ENCODE measurements around the gene SOS2.

Gene SOS2

DNA sequence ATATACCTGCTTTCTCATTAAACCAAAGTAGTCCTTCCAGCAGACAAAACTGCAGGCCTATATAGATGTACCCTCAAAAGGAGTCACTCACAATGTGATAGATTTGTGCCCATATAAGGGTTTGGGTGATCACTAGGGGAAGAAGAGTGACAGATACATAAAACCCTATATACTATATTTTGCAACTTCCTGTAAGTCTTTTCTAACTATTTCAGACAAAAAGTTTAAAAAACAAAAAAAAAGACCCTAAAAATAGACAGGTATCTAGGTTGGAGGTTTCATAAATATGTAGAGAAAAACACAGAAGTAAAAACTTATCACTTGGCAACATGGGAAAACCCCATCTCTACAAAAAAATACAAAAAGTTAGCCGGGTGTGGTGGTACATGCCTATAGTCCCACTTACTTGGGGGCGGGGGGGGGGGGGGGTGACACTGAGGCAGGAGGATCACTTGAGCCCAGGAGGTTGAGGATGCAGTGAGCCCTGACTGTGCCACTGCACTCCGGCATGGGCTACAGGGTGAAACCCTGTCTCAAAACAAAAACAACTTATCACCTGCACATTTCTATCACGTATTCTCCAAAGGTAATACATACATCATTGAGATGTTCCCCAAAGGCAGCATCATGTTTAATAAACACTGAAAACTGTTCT is 117.9 kb downstream of the SOS2 start:
- DNase-seq, result no peak

GRCh38 chr14:50110323-50111037 is 120.9 kb downstream of the SOS2 start:
- DNase-seq, result no peak

GRCh38 chr14:50109342-50109741 is 122.0 kb downstream of the SOS2 start:
- no peak for DNase-seq

DNA sequence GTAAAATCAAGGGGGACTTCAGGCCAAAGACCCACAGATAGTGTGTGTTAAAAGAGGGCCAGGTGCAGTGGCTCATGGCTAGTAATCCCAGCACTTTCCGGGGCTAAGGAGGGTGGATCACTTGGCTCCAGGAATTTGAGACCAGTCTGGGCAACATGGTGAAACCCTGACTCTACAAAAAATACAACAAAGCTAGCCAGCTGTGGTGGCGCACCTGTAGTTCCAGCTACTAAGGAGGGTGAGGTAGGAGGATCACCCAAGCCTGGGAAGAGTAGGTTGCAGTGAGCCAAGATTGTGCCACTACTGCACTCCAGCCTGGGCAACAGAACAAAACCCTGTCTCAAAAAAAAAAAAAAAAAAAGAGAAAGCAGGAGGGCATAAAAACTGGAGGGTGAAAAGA is 123.5 kb downstream of the SOS2 start:
- DNase-seq, result no peak

DNA sequence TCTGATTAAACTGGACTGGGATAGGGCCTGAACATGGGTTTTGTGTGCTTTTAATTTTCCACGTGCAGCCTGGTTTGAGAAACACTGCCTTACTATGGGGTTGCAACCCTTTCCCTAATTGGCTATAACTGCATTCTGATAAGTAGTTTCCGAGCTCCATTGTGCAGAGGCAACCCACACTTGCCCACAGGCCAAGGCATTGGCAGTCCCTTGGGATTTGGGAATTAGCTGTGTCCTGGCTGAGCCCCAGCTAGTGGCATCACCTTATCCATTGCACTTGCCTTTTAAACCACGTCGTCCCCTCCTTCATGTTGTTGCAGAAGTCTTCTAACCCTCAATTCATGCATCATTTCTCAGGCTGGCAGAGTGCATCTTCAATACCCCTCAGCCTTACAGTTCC is 125.2 kb downstream of the SOS2 start:
- DNase-seq, result no peak

DNA sequence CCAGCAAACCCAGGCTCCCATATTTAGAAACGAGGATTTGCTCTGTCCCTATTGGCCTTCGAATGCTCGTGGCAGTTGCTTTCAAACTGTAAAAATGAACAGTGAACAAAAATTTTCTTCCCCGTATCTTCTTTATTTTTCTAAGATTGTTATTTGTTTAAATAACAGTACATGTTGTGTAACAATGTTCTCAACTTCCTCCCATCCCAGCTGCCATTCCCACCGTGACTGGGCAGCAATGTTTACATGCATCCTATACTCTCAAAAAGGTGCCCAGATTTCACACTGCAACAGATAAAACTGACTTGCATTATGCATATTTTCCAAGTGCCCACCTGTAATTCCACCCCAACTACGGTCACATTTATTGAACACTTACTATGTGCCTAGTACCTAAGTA is 127.8 kb downstream of the SOS2 start:
- no peak for DNase-seq

- no peak for DNase-seq
Observed at GRCh38 chr14:50101417-50101816, 130.0 kb downstream of the SOS2 start.

- DNase-seq, result no peak
Observed at GRCh38 chr14:50100805-50101204, 130.6 kb downstream of the SOS2 start.

- DNase-seq, result no peak
Observed at GRCh38 chr14:50099335-50099734, 132.0 kb downstream of the SOS2 start.

GRCh38 chr14:50095895-50096294 is 135.5 kb downstream of the SOS2 start:
- no peak for DNase-seq

DNA sequence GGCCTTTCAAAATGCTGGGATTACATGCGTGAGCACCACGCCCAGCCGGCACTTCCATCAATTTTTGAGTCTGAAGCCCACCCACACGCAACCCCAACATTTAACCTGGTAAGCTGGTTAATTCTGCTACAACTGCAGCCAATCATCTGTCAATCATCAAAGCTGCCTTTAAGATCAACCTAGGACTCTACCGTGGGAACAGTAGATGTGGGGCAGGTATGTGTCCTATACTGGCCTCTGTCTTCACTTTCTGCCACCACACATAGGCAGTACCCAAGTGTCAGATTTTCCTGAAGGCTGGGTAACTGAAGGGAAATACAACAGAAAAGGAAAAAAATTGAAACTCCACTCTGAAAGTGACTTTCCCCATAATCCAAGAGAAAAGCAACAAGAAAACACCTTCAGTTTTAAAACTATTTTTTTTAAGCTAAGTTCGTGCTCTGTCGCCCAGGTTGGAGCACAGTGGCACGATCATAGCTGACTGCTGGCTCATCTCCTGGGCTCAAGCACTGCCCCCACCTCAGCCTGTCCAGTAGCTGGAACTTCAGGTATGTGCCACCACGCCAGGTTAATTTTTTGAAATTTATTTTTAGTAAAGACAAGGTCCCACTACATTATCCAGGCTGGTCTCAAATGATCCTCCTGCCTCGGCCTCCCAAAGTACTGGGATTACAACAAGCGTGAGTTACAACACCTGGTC is 137.2 kb downstream of the SOS2 start:
- DNase-seq, result no peak

DNA sequence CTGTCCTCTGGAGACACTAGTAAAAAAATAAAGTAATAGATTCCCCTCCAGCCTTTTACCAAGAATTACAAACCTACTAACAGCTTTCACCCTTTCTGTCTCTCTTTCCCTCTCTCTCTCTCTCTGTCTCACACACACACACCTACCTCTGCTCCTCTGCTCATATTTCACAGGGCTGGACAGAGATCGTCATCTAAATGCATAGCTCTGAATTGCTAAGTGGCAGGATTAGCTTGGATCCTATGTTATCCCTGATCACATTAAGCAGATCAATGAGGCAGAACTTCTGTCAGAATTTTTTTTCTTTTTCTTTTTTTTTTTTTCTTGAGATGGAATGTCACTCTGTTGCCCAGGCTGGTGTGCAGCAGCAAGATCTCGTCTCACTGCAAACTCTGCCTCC is 137.9 kb downstream of the SOS2 start:
- DNase-seq, result no peak

GRCh38 chr14:50092006-50092555 is 139.3 kb downstream of the SOS2 start:
- no peak for DNase-seq

- no peak for DNase-seq
Observed at GRCh38 chr14:50091240-50091913, 140.0 kb downstream of the SOS2 start.

- no peak for DNase-seq
Observed at GRCh38 chr14:50089208-50089607, 142.2 kb downstream of the SOS2 start.

- DNase-seq, result no peak
Observed at GRCh38 chr14:50088731-50089130, 142.6 kb downstream of the SOS2 start.

- DNase-seq, result no peak
Observed at GRCh38 chr14:50088117-50088515, 143.3 kb downstream of the SOS2 start.

GRCh38 chr14:50087341-50088116 is 143.8 kb downstream of the SOS2 start:
- DNase-seq, result no peak

DNA sequence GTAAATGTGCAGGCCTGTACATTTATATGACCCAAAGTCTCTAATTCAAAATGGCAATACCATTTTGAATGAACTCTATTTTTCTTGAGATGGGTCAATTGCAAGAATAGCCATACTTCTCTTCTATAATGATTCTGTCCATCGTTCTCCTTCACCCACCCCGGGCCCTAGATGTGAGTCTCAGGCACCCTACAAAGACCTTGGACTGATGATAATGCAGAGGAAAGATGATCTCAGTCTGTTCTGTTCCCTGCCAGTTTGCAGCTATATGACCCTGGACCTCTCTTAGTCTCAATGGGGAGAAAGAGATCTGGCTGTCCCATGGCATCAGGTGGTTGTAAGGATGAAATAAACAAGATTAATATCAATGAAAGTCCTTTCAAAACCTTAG is 145.1 kb downstream of the SOS2 start:
- no peak for DNase-seq

DNA sequence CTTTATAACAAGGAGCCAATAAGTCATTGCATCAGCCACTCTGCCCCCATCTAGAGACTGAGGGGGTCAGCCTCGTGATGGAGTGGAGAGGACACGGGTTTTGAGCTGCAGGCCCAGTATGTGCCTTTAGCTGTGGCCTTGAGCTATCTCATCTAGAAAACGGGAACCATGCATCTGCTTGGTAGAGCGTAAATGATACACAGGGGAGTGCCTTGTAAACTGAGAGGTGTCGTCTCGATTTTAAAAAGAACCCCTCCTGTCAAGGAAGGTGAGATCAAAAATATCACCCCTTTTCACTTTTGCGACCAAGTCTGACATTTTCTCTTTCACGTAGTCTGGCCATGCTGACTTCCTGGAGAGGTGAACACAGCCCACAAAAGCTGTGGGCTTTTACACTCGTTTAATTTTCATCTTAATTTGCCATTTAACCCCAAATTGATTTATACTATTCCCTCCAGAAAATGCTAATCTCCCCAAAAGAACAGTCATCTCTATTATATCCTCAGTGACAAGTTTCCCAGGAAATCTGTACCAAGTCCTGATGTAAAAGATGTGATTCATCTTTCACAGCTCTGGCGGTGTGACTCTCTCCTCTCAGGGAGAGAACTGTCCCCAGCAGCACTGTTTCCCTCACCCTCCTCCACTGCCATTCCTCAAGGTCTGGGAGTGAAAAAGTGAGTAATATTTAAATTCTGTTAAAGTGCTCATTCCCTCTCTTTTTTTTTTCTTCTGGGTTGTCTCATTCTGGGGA is 145.6 kb downstream of the SOS2 start:
- no peak for DNase-seq

- DNase-seq, result no peak
Observed at GRCh38 chr14:50084666-50085065, 146.7 kb downstream of the SOS2 start.
